ENCODE measurements around the gene HS1BP3. TPM values are rescaled to one million over a fixed set of nuclear protein-coding genes. Genes with fewer than 3 reads are reported as not detected.

Gene HS1BP3
- total RNA-seq, 2 donors from 2014 or later = 10.7 to 11.0 TPM

GRCh38 chr2:20643060-20643459, 7.8 kb downstream of the HS1BP3 start:
- no peaks in the 10 kb centered on the region for H3K36me3 Mint-ChIP-seq (ENCODE audit: insufficient read depth in 2 of 2)
- H3K4me1 Mint-ChIP-seq (ENCODE audit: low read depth) = no peaks in the 10 kb centered on the region

GRCh38 chr2:20642055-20642971, 8.6 kb downstream of the HS1BP3 start:
- Mint-ChIP-seq H3K36me3 (ENCODE audit: insufficient read depth in 2 of 2) (no peaks in the 10 kb centered on the region), H3K4me1 (ENCODE audit: low read depth) (no peaks in the 10 kb centered on the region), H3K27ac (no peak overlapping the region), H3K9me3 (no peaks in the 10 kb centered on the region), H3K4me3 (no peak overlapping the region), H3K27me3 (ENCODE audit: low read depth) (no peaks in the 10 kb centered on the region)
- ATAC-seq (replicated peaks in 1 of 2) (peak; percentile 93 to 97), DNase-seq (peak; percentile 70 to 87)

More at GRCh38 chr2:20643060-20643459, 7.8 kb downstream of the HS1BP3 start:
- Mint-ChIP-seq H3K27me3 (ENCODE audit: low read depth) (no peaks in the 10 kb centered on the region), H3K4me3 (no peak overlapping the region), H3K9me3 (no peaks in the 10 kb centered on the region), H3K27ac (no peak overlapping the region)
- ATAC-seq (replicated peaks in 1 of 2) = no peak
- DNase-seq = no peak

- Mint-ChIP-seq H3K36me3 (ENCODE audit: insufficient read depth in 2 of 2) (no peaks in the 10 kb centered on the region), H3K9me3 (no peaks in the 10 kb centered on the region), H3K4me1 (ENCODE audit: low read depth) (no peaks in the 10 kb centered on the region), H3K4me3 (no peak overlapping the region), H3K27me3 (ENCODE audit: low read depth) (no peaks in the 10 kb centered on the region), H3K27ac (no peak overlapping the region)
- ATAC-seq (replicated peaks in 1 of 2) (no peak), DNase-seq (no peak)
Measured at GRCh38 chr2:20641123-20641985, 9.5 kb downstream of the HS1BP3 start.

GRCh38 chr2:20640411-20641122, 10.3 kb downstream of the HS1BP3 start:
- H3K27me3 Mint-ChIP-seq (ENCODE audit: low read depth) = no peaks in the 10 kb centered on the region
- peaks cover 0 to 2% of the 10 kb centered on the region in 2 donors for H3K36me3 Mint-ChIP-seq (ENCODE audit: insufficient read depth in 2 of 2)
- ATAC-seq (replicated peaks in 1 of 2) = no peak
- no peak overlapping the region for H3K27ac Mint-ChIP-seq
- H3K4me1 Mint-ChIP-seq (ENCODE audit: low read depth) = no peaks in the 10 kb centered on the region
- no peak overlapping the region for H3K4me3 Mint-ChIP-seq
- H3K9me3 Mint-ChIP-seq = no peaks in the 10 kb centered on the region
- no peak for DNase-seq

- Mint-ChIP-seq H3K4me3 (no peak overlapping the region), H3K9me3 (no peaks in the 10 kb centered on the region), H3K27me3 (ENCODE audit: low read depth) (no peaks in the 10 kb centered on the region), H3K27ac (no peak overlapping the region), H3K36me3 (ENCODE audit: insufficient read depth in 2 of 2) (peaks cover 0 to 2% of the 10 kb centered on the region in 2 donors), H3K4me1 (ENCODE audit: low read depth) (peaks cover 4% of the 10 kb centered on the region)
- DNase-seq (no peak), ATAC-seq (replicated peaks in 1 of 2) (no peak)
Measured at GRCh38 chr2:20638646-20639430, 12.1 kb downstream of the HS1BP3 start.

- DNase-seq (no peak), ATAC-seq (replicated peaks in 1 of 2) (no peak)
- Mint-ChIP-seq H3K27me3 (ENCODE audit: low read depth) (no peaks in the 10 kb centered on the region), H3K4me3 (no peak overlapping the region), H3K9me3 (no peaks in the 10 kb centered on the region), H3K36me3 (ENCODE audit: insufficient read depth in 2 of 2) (peaks cover 0 to 2% of the 10 kb centered on the region in 2 donors), H3K4me1 (ENCODE audit: low read depth) (peaks cover 5% of the 10 kb centered on the region), H3K27ac (no peak overlapping the region)
Measured at GRCh38 chr2:20638014-20638413, 12.9 kb downstream of the HS1BP3 start.

GRCh38 chr2:20637147-20637546, 13.8 kb downstream of the HS1BP3 start:
- no peaks in the 10 kb centered on the region for H3K9me3 Mint-ChIP-seq
- H3K27ac Mint-ChIP-seq = no peak overlapping the region
- no peak overlapping the region for H3K4me3 Mint-ChIP-seq
- DNase-seq (no peak), ATAC-seq (replicated peaks in 1 of 2) (no peak)
- H3K36me3 Mint-ChIP-seq (ENCODE audit: insufficient read depth in 2 of 2) = peaks cover 0 to 2% of the 10 kb centered on the region in 2 donors
- no peaks in the 10 kb centered on the region for H3K27me3 Mint-ChIP-seq (ENCODE audit: low read depth)
- peaks cover 5% of the 10 kb centered on the region for H3K4me1 Mint-ChIP-seq (ENCODE audit: low read depth)

- H3K27me3 Mint-ChIP-seq (ENCODE audit: low read depth) = no peaks in the 10 kb centered on the region
- H3K9me3 Mint-ChIP-seq = no peaks in the 10 kb centered on the region
- peak overlapping the region; percentile 16 for H3K27ac Mint-ChIP-seq
- no peak overlapping the region for H3K4me3 Mint-ChIP-seq
- peaks cover 5% of the 10 kb centered on the region for H3K4me1 Mint-ChIP-seq (ENCODE audit: low read depth)
- H3K36me3 Mint-ChIP-seq (ENCODE audit: insufficient read depth in 2 of 2) = peaks cover 0 to 2% of the 10 kb centered on the region in 2 donors
- peak; percentile 66 to 74 for DNase-seq
- ATAC-seq (replicated peaks in 1 of 2) = peak; percentile 89
Measured at GRCh38 chr2:20635675-20636584, 15.0 kb downstream of the HS1BP3 start.

GRCh38 chr2:20635113-20635510, 15.8 kb downstream of the HS1BP3 start:
- DNase-seq (no peak), ATAC-seq (replicated peaks in 1 of 2) (no peak)
- peaks cover 5% of the 10 kb centered on the region for H3K4me1 Mint-ChIP-seq (ENCODE audit: low read depth)
- H3K36me3 Mint-ChIP-seq (ENCODE audit: insufficient read depth in 2 of 2) = peaks cover 0 to 2% of the 10 kb centered on the region in 2 donors
- no peaks in the 10 kb centered on the region for H3K9me3 Mint-ChIP-seq
- H3K27me3 Mint-ChIP-seq (ENCODE audit: low read depth) = no peaks in the 10 kb centered on the region
- no peak overlapping the region for H3K27ac Mint-ChIP-seq
- no peak overlapping the region for H3K4me3 Mint-ChIP-seq

GRCh38 chr2:20634507-20635112, 16.3 kb downstream of the HS1BP3 start:
- H3K4me1 Mint-ChIP-seq (ENCODE audit: low read depth) = peaks cover 5% of the 10 kb centered on the region
- H3K27me3 Mint-ChIP-seq (ENCODE audit: low read depth) = no peaks in the 10 kb centered on the region
- DNase-seq (no peak), ATAC-seq (replicated peaks in 1 of 2) (no peak)
- peaks cover 0 to 2% of the 10 kb centered on the region in 2 donors for H3K36me3 Mint-ChIP-seq (ENCODE audit: insufficient read depth in 2 of 2)
- H3K9me3 Mint-ChIP-seq = no peaks in the 10 kb centered on the region
- no peak overlapping the region for H3K27ac Mint-ChIP-seq
- no peak overlapping the region for H3K4me3 Mint-ChIP-seq

- H3K4me1 Mint-ChIP-seq (ENCODE audit: low read depth) = peaks cover 5% of the 10 kb centered on the region
- H3K27ac Mint-ChIP-seq = no peak overlapping the region
- no peak overlapping the region for H3K4me3 Mint-ChIP-seq
- H3K36me3 Mint-ChIP-seq (ENCODE audit: insufficient read depth in 2 of 2) = peaks cover 0 to 2% of the 10 kb centered on the region in 2 donors
- DNase-seq (no peak), ATAC-seq (replicated peaks in 1 of 2) (no peak)
- no peaks in the 10 kb centered on the region for H3K9me3 Mint-ChIP-seq
- no peaks in the 10 kb centered on the region for H3K27me3 Mint-ChIP-seq (ENCODE audit: low read depth)
Measured at GRCh38 chr2:20633794-20634506, 16.9 kb downstream of the HS1BP3 start.

All from activated T-cell treated with anti-CD3 and anti-CD28 coated beads, Interleukin-2, amount 50 U/mL, for 72 hours (primary cell).